Tibial artery (tissue), 4 donors: ENCODE results near the gene SLC16A9.

ENCODE experiments used
- DNase-seq, 2 donors: peaks; one replicate each; pipeline ENCODE4 v3.0.0-alpha.2; 2019
- H3K27ac ChIP-seq, 2 donors: fragments of 200-600 bp; sonication (generic) in 1 of 2; 1 replicate in 1 of 2; 2 replicates in 1 of 2; pipeline ENCODE4 v1.5.1; 2018 to 2019; ENCODE audit warnings: mild to moderate bottlenecking in 1 of 2
- H3K27me3 ChIP-seq, 2 donors: fragments of 200-600 bp; sonication (generic) in 1 of 2; one replicate each; pipeline versions ENCODE4 v1.5.1 to v1.6.0; 2016 to 2019
- H3K36me3 ChIP-seq, 3 donors: fragments of 200-600 bp; sonication (generic) in 2 of 3; one replicate each; pipeline ENCODE4 v1.5.1; 2016 to 2019; ENCODE audit warnings: mild to moderate bottlenecking in 2 of 3
- H3K4me1 ChIP-seq, 4 donors: fragments of 200-600 bp; sonication (generic) in 2 of 4; 1 replicate in 3 of 4; 2 replicates in 1 of 4; pipeline ENCODE4 v1.5.1; 2016 to 2019
- H3K4me3 ChIP-seq, 2 donors: fragments of 200-600 bp; sonication (generic) in 1 of 2; 1 replicate in 1 of 2; 2 replicates in 1 of 2; pipeline ENCODE4 v1.5.1; 2018 to 2019; ENCODE audit warnings: mild to moderate bottlenecking in 2 of 2
- H3K9me3 ChIP-seq, 3 donors: fragments of 200-600 bp; sonication (generic) in 1 of 3; one replicate each; pipeline ENCODE4 v1.5.1; 2016 to 2019
- intact Hi-C: fragments of 100-400 bp; cut with DNase I; formaldehyde crosslinking; loops from one replicate; pipeline ENCODE4 v1.15.0; 2023; ENCODE audit warnings: low total_unique reads
- TF ChIP-seq, protein P1 (sequence below), 2 experiments: fragments of 200-600 bp in 1 of 2; fragments of 450-650 bp in 1 of 2; IDR thresholded peaks; one replicate each; pipeline ENCODE4 v1.5.1; 2017 to 2019; ENCODE audit warnings: antibody characterized with exemption in 2 of 2, mild to moderate bottlenecking in 1 of 2, moderate library complexity in 1 of 2

SLC16A9 gene

DNA sequence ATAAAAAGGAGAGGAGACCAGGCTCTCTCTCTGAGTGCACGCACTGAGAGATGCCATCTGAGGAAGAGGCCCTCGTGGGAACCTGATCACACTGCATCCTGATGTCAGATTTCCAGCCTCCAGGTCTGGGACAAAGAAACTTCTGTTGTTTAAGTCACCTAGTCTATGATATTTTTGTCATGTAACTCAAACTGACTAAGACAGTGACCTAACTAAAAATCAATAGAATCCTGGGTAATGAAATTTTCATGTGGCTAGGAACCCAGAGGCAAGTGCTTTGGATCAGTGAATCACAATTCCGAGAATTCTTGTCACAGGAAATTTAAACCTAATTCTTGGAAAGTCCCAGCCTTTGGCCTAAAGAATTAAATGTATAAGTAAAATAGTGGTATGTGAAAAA lies 107.7 kb downstream of the SLC16A9 start:
- no peak for DNase-seq
- Histone ChIP-seq H3K4me1 (no peaks in the 10 kb centered on the region), H3K9me3 (no peaks in the 10 kb centered on the region), H3K36me3 (no peaks in the 10 kb centered on the region), H3K27me3 (no peaks in the 10 kb centered on the region), H3K4me3 (no peak overlapping the region), H3K27ac (no peak overlapping the region)
- intact Hi-C loops: no loop called here
- TF ChIP-seq, protein P1, sequence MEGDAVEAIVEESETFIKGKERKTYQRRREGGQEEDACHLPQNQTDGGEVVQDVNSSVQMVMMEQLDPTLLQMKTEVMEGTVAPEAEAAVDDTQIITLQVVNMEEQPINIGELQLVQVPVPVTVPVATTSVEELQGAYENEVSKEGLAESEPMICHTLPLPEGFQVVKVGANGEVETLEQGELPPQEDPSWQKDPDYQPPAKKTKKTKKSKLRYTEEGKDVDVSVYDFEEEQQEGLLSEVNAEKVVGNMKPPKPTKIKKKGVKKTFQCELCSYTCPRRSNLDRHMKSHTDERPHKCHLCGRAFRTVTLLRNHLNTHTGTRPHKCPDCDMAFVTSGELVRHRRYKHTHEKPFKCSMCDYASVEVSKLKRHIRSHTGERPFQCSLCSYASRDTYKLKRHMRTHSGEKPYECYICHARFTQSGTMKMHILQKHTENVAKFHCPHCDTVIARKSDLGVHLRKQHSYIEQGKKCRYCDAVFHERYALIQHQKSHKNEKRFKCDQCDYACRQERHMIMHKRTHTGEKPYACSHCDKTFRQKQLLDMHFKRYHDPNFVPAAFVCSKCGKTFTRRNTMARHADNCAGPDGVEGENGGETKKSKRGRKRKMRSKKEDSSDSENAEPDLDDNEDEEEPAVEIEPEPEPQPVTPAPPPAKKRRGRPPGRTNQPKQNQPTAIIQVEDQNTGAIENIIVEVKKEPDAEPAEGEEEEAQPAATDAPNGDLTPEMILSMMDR (IDR thresholded peaks at IDR 0.05): no peak
